MM.1S (cell line): ENCODE results near the gene MCF2L2.

Experiments used
- CTCF ChIP-seq: fragments of 300-600 bp; sonication (generic); IDR thresholded peaks from 2 replicates; pipeline ENCODE4 v1.5.1; 2016; ENCODE audit warnings: antibody characterized with exemption, low read length, mixed read lengths
- EZH2 ChIP-seq: fragments of 300-600 bp; sonication (generic); optimal IDR thresholded peaks from 2 replicates; pipeline ENCODE3; 2017; ENCODE audit warnings: low read depth, mild to moderate bottlenecking, antibody characterized with exemption, low read length, mixed read lengths

DNA sequence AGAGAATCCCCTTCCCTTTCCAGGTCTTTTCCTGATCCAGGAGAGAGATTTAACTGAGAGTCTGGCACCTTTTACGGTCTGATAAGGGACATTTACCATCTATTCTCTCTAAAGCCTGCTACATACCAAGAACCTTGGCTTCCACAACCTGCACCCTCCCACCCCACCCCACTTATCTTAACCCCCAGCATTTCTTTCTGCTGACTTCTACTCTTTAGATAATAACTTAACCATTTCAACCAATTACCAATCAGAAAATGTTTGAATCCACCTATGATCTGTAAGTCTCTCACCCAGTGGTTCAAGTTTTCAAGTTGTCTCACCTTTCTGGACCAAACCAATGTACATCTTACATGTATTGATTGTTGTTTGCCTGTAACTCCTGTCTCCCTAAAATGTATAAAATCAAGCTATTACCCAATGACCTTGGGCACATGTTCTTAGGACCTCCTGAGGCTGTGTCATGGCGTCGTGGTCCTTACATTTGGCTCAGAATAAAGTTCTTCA lies 74.0 kb downstream of the MCF2L2 start:
- no peak for TF ChIP-seq CTCF
- no peak for TF ChIP-seq EZH2
